IMR-90 (cell line): ENCODE measurements around the gene OR8G1. TPM values are rescaled to one million over a fixed set of nuclear protein-coding genes. Genes with fewer than 3 reads are reported as not detected.

Source experiments
- ATAC-seq: fragments of 200-7000 bp; cut with Tn5 transposase; 2 replicates; pipeline ENCODE4 v1.9.1; 2020; ENCODE audit warnings: low read depth, mild to moderate bottlenecking, moderate library complexity
- BruUV-seq: library from RNA; stranded (reverse); fragments of 400-500 nt; replicated peaks from 2 replicates; lab custom pipeline; 2021; lab: Mats Ljungman, UMichigan
- CTCF ChIA-PET: fragments of 300-600 bp; formaldehyde crosslinking; extraction: SDS; loops from one replicate; lab custom pipeline; 2021; ENCODE audit warnings: antibody characterized with exemption; lab: Yijun Ruan, JAX
- POLR2A ChIA-PET: fragments of 300-600 bp; sonication (Branson Sonifier 250); formaldehyde crosslinking; loops from one replicate; lab custom pipeline; 2022; ENCODE audit warnings: antibody characterized with exemption; ENCODE audit not compliant: unreplicated experiment; lab: Charles Lee
- DNase-seq: peaks from one replicate; pipeline ENCODE4 v3.0.0; 2013
- H2AFZ ChIP-seq: replicated peaks from 2 replicates; pipeline ENCODE3; 2013; ENCODE audit warnings: low read length, mild to moderate bottlenecking; ENCODE audit not compliant: poor library complexity
- H2AK5ac ChIP-seq: 2 replicates; pipeline ENCODE4 v1.6.1; 2013; ENCODE audit warnings: low read depth, low read length, inconsistent platforms
- H2AK9ac ChIP-seq: replicated peaks from 2 replicates; pipeline ENCODE3; 2013; ENCODE audit warnings: mild to moderate bottlenecking, low read depth, low read length, moderate library complexity; ENCODE audit not compliant: poor library complexity
- H2BK120ac ChIP-seq: 2 replicates; pipeline ENCODE4 v1.6.1; 2013; ENCODE audit warnings: low read depth, low read length, inconsistent platforms
- H2BK15ac ChIP-seq: 3 replicates; pipeline ENCODE4 v1.6.1; 2013; ENCODE audit warnings: low read depth, low read length, inconsistent platforms
- H2BK20ac ChIP-seq: 2 replicates; pipeline ENCODE4 v1.6.1; 2013; ENCODE audit warnings: low read depth, mild to moderate bottlenecking, inconsistent platforms, low read length, moderate library complexity
- H2BK5ac ChIP-seq: 2 replicates; pipeline ENCODE4 v1.6.1; 2013; ENCODE audit warnings: mild to moderate bottlenecking, low read depth, low read length, inconsistent platforms; ENCODE audit not compliant: poor library complexity, severe bottlenecking
- H3K14ac ChIP-seq: replicated peaks from 2 replicates; pipeline ENCODE4 v1.6.1; 2013; ENCODE audit warnings: low read depth, low read length, inconsistent platforms
- H3K18ac ChIP-seq: 2 replicates; pipeline ENCODE4 v1.6.1; 2013; ENCODE audit warnings: low read depth, low read length, control low read depth
- H3K23ac ChIP-seq: 2 replicates; pipeline ENCODE4 v1.6.1; 2013; ENCODE audit warnings: low read depth, low read length, inconsistent platforms
- H3K27ac ChIP-seq: 2 replicates; pipeline ENCODE4 v1.5.1; 2013; ENCODE audit warnings: mild to moderate bottlenecking, control low read depth, low read length; ENCODE audit not compliant: insufficient read depth
- H3K27me3 ChIP-seq: 2 replicates; pipeline ENCODE4 v1.6.1; 2013; ENCODE audit warnings: low read length; ENCODE audit not compliant: control insufficient read depth, insufficient read depth
- H3K36me3 ChIP-seq: 2 replicates; pipeline ENCODE4 v1.6.1; 2013; ENCODE audit warnings: low read length, mixed read lengths; ENCODE audit not compliant: control insufficient read depth, insufficient read depth
- H3K4ac ChIP-seq: 2 replicates; pipeline ENCODE4 v1.6.1; 2013; ENCODE audit warnings: low read depth, low read length, inconsistent platforms
- H3K4me1 ChIP-seq: 2 replicates; pipeline ENCODE4 v1.6.1; 2013; ENCODE audit warnings: low read length, mixed read lengths; ENCODE audit not compliant: control insufficient read depth, insufficient read depth
- H3K4me2 ChIP-seq: 2 replicates; pipeline ENCODE4 v1.6.1; 2013; ENCODE audit warnings: low read depth, mild to moderate bottlenecking, control low read depth, low read length, moderate library complexity
- H3K4me3 ChIP-seq: 2 replicates; pipeline ENCODE4 v1.5.1; 2013; ENCODE audit warnings: low read depth, mild to moderate bottlenecking, control low read depth, low read length, moderate library complexity; ENCODE audit not compliant: insufficient read depth
- H3K56ac ChIP-seq: 2 replicates; pipeline ENCODE4 v1.6.1; 2013; ENCODE audit warnings: low read length, inconsistent platforms; ENCODE audit not compliant: insufficient read depth; ENCODE audit errors: extremely low read depth
- H3K79me1 ChIP-seq, 2 experiments: 2 replicates each; pipeline ENCODE4 v1.6.1; 2013; ENCODE audit warnings: low read length in 2 of 2, inconsistent platforms in 1 of 2, low read depth in 1 of 2
- H3K9ac ChIP-seq: 2 replicates; pipeline ENCODE4 v1.6.1; 2013; ENCODE audit warnings: low read depth, low read length, control low read depth
- H3K9me1 ChIP-seq: 2 replicates; pipeline ENCODE4 v1.6.1; 2013; ENCODE audit warnings: low read length, inconsistent platforms; ENCODE audit not compliant: insufficient read depth
- H3K9me3 ChIP-seq: 2 replicates; pipeline ENCODE4 v1.6.1; 2013; ENCODE audit warnings: low read length; ENCODE audit not compliant: control insufficient read depth, insufficient read depth
- H4K20me1 ChIP-seq: 2 replicates; pipeline ENCODE4 v1.6.1; 2013; ENCODE audit warnings: low read length, inconsistent platforms; ENCODE audit not compliant: insufficient read depth
- H4K5ac ChIP-seq: 2 replicates; pipeline ENCODE4 v1.6.1; 2013; ENCODE audit warnings: mild to moderate bottlenecking, low read depth, low read length, control low read depth
- H4K8ac ChIP-seq, 2 experiments: 2 replicates each; pipeline ENCODE4 v1.6.1; 2013; ENCODE audit warnings: low read depth in 2 of 2, low read length in 2 of 2, control low read depth in 1 of 2, inconsistent platforms in 1 of 2
- H4K91ac ChIP-seq: 2 replicates; pipeline ENCODE4 v1.6.1; 2013; ENCODE audit warnings: low read depth, low read length, inconsistent platforms; ENCODE audit not compliant: insufficient read depth
- BHLHE40 ChIP-seq: fragments of 150-350 bp; IDR thresholded peaks from 2 replicates; pipeline ENCODE4 v1.6.1; 2016; ENCODE audit warnings: mild to moderate bottlenecking, low read depth, low read length
- CEBPB ChIP-seq: IDR thresholded peaks from 2 replicates; pipeline ENCODE4 v1.6.1; 2012; ENCODE audit warnings: low read depth, low read length, improper control_type of control experiment
- CHD1 ChIP-seq: IDR thresholded peaks from 2 replicates; pipeline ENCODE4 v1.6.1; 2012; ENCODE audit warnings: low read depth, low read length, improper control_type of control experiment
- CTCF ChIP-seq: conservative IDR thresholded peaks from 2 replicates; pipeline ENCODE4 v1.5.1; 2012; ENCODE audit warnings: mild to moderate bottlenecking, low read depth, low read length, improper control_type of control experiment
- ELK1 ChIP-seq: fragments of 150-350 bp; IDR thresholded peaks from 2 replicates; pipeline ENCODE4 v1.6.1; 2016; ENCODE audit warnings: low read depth, mild to moderate bottlenecking, low read length, moderate library complexity, borderline replicate concordance
- FOS ChIP-seq: fragments of 150-350 bp; IDR thresholded peaks from 2 replicates; pipeline ENCODE4 v1.6.1; 2016; ENCODE audit warnings: low read depth, low read length
- MAFK ChIP-seq: IDR thresholded peaks from 2 replicates; pipeline ENCODE4 v1.6.1; 2012; ENCODE audit warnings: low read depth, low read length, improper control_type of control experiment
- MAZ ChIP-seq: IDR thresholded peaks from 2 replicates; pipeline ENCODE4 v1.6.1; 2012; ENCODE audit warnings: low read depth, mild to moderate bottlenecking, low read length, improper control_type of control experiment, moderate library complexity, borderline replicate concordance
- MXI1 ChIP-seq: IDR thresholded peaks from 2 replicates; pipeline ENCODE4 v1.6.1; 2012; ENCODE audit warnings: low read depth, mild to moderate bottlenecking, low read length, moderate library complexity, borderline replicate concordance
- NFE2L2 ChIP-seq: fragments of 150-350 bp; IDR thresholded peaks from 2 replicates; pipeline ENCODE4 v1.6.1; 2016; ENCODE audit warnings: low read depth, mild to moderate bottlenecking, low read length
- POLR2A ChIP-seq: IDR thresholded peaks from 2 replicates; pipeline ENCODE4 v1.6.1; 2012; ENCODE audit warnings: mild to moderate bottlenecking, low read depth, low read length
- RAD21 ChIP-seq: IDR thresholded peaks from 2 replicates; pipeline ENCODE4 v1.6.1; 2012; ENCODE audit warnings: low read length, improper control_type of control experiment
- RCOR1 ChIP-seq: IDR thresholded peaks from 2 replicates; pipeline ENCODE4 v1.6.1; 2012; ENCODE audit warnings: mild to moderate bottlenecking, low read length, improper control_type of control experiment; ENCODE audit not compliant: insufficient replicate concordance
- RFX5 ChIP-seq: IDR thresholded peaks from 2 replicates; pipeline ENCODE4 v1.8.0; 2012; ENCODE audit warnings: low read depth, mild to moderate bottlenecking, low read length, moderate library complexity
- SMC3 ChIP-seq: fragments of 150-350 bp; IDR thresholded peaks from 2 replicates; pipeline ENCODE4 v1.6.1; 2016; ENCODE audit warnings: low read depth, mild to moderate bottlenecking, antibody characterized with exemption, low read length, moderate library complexity
- USF2 ChIP-seq: fragments of 150-350 bp; IDR thresholded peaks from 2 replicates; pipeline ENCODE4 v1.6.1; 2017; ENCODE audit warnings: mild to moderate bottlenecking, antibody characterized with exemption, low read length, low read depth
- WGBS, 2 experiments: methylation state at CpG; one replicate each; pipeline versions ENCODE4 v1.1.5 to v1.1.7; 2013; ENCODE audit warnings: missing lambda C conversion rate in 2 of 2; ENCODE audit not compliant: insufficient read length in 1 of 2; ENCODE audit errors: extremely low coverage in 2 of 2; 5-methylcytosine and 5-hydroxymethylcytosine counted together
- dilution Hi-C: fragments of 300-500 bp; cut with HindIII; formaldehyde crosslinking; loops from one replicate; pipeline ENCODE4 v1.14.3; 2018; ENCODE audit warnings: low sequenced_read_pairs; ENCODE audit not compliant: unreplicated experiment
- in situ Hi-C: fragments of 300-500 bp; cut with MboI; formaldehyde crosslinking; loops from 3 replicates; pipeline ENCODE4 v1.14.3; 2019; ENCODE audit warnings: low sequenced_read_pairs, inconsistent platforms, mixed read lengths
- intact Hi-C: fragments of 100-400 bp; cut with micrococcal nuclease; formaldehyde crosslinking; loops from 2 replicates; pipeline ENCODE4 v1.10.0; 2022
- polyA plus RNA-seq, 3 experiments: library from polyadenylated mRNA; depleted of rRNA; stranded (reverse); fragments of >200 nt; gene quantifications; 2 replicates each; pipeline ENCODE4 v1.2.3, GENCODE V29; 2012; ENCODE audit warnings: low replicate concordance in 1 of 3
- total RNA-seq: library from RNA; depleted of rRNA; stranded (reverse); fragments of >200 nt; gene quantifications from 2 replicates; pipeline ENCODE4 v1.2.3, GENCODE V29; 2012

OR8G1 gene
- total and polyA plus RNA-seq, 2 of the 4 experiments (the other 2 are of a cell fraction): not detected

GRCh38 chr11:124204008-124204407, 36.9 kb upstream of the OR8G1 start:
- CTCF ChIA-PET: no interaction called here

More at GRCh38 chr11:124204008-124204407, 36.9 kb upstream of the OR8G1 start:
- in situ Hi-C loops (no loop called here), intact Hi-C loops (no loop called here), dilution Hi-C loops (no loop called here)
- no peak overlapping the region for H2AFZ ChIP-seq
- no peak overlapping the region for H4K5ac ChIP-seq
- H3K36me3 ChIP-seq: no peaks in the 10 kb centered on the region
- no peaks in the 10 kb centered on the region for H3K9me1 ChIP-seq
- no peak overlapping the region for H2AK9ac ChIP-seq
- WGBS, 2 experiments: 80% methylated on average over 1 of the region's 5 CpGs; no CpG with 5 or more reads in 1 of the 2 experiments
- H2AK5ac ChIP-seq: no peak overlapping the region
- no peak overlapping the region for H3K14ac ChIP-seq
- H3K4me1 ChIP-seq: no peaks in the 10 kb centered on the region
- H3K9me3 ChIP-seq: no peaks in the 10 kb centered on the region
- no peak for ATAC-seq
- H3K4me3 ChIP-seq: no peak overlapping the region
- no peak overlapping the region for H3K18ac ChIP-seq
- H3K9ac ChIP-seq: no peak overlapping the region
- H2BK20ac ChIP-seq: no peak overlapping the region
- no peaks in the 10 kb centered on the region for H3K79me1 ChIP-seq
- POLR2A ChIA-PET: no interaction called here
- TF ChIP-seq FOS: no peak
- no peak for TF ChIP-seq RAD21
- TF ChIP-seq MXI1: no peak
- no peak for TF ChIP-seq CTCF
- no peak for TF ChIP-seq RCOR1
- no peak for TF ChIP-seq CEBPB
- no peak for TF ChIP-seq RFX5
- TF ChIP-seq NFE2L2: no peak
- TF ChIP-seq ELK1: no peak
- no peak for TF ChIP-seq MAZ
- no peak for TF ChIP-seq USF2
- TF ChIP-seq CHD1: no peak
- no peak for TF ChIP-seq POLR2A
- no peak for TF ChIP-seq BHLHE40
- no peak for TF ChIP-seq MAFK
- TF ChIP-seq SMC3: no peak
- no peak overlapping the region for H2BK15ac ChIP-seq
- H4K91ac ChIP-seq: no peak overlapping the region
- H3K27ac ChIP-seq: no peak overlapping the region
- no peak overlapping the region for H2BK5ac ChIP-seq
- H2BK120ac ChIP-seq: no peak overlapping the region
- no peak overlapping the region for H4K8ac ChIP-seq
- no TSS peak for BruUV-seq
- H3K4ac ChIP-seq: no peak overlapping the region
- no peak overlapping the region for H3K56ac ChIP-seq
- no peak overlapping the region for H3K4me2 ChIP-seq
- no peak for DNase-seq
- H3K23ac ChIP-seq: no peak overlapping the region
- H4K20me1 ChIP-seq: no peaks in the 10 kb centered on the region
- H3K27me3 ChIP-seq: no peaks in the 10 kb centered on the region
